Small intestine (tissue), 7 donors: ENCODE results near the gene BPIFB2. TPM values are rescaled to one million over a fixed set of nuclear protein-coding genes. Genes with fewer than 3 reads are reported as not detected.

ENCODE experiments used
- DNase-seq, 2 donors: peaks; one replicate each; pipeline versions ENCODE4 v3.0.0 to v3.0.0-alpha.2; 2013
- FAIRE-seq: peaks from 2 replicates; lab custom pipeline; 2012; peaks lifted over from hg19 to GRCh38; lab: Jason Lieb, UNC
- H3K27ac ChIP-seq, 3 donors: one replicate each; pipeline ENCODE4 v1.5.1; 2013; ENCODE audit warnings: low read length in 2 of 3, mild to moderate bottlenecking in 2 of 3, control low read depth in 1 of 3, inconsistent platforms in 1 of 3, low read depth in 1 of 3, moderate library complexity in 1 of 3
- H3K27me3 ChIP-seq, 3 donors: one replicate each; pipeline ENCODE4 v1.6.1; 2013; ENCODE audit warnings: low read length in 3 of 3, inconsistent platforms in 1 of 3; ENCODE audit not compliant: control insufficient read depth in 3 of 3, insufficient read depth in 3 of 3
- H3K36me3 ChIP-seq, 3 donors: one replicate each; pipeline ENCODE4 v1.6.1; 2013; ENCODE audit warnings: low read length in 3 of 3, inconsistent platforms in 1 of 3, low read depth in 1 of 3, mild to moderate bottlenecking in 1 of 3, moderate library complexity in 1 of 3; ENCODE audit not compliant: control insufficient read depth in 3 of 3, insufficient read depth in 2 of 3
- H3K4me1 ChIP-seq, 3 donors: one replicate each; pipeline ENCODE4 v1.6.1; 2013; ENCODE audit warnings: low read length in 2 of 3, inconsistent platforms in 1 of 3, low read depth in 1 of 3, mild to moderate bottlenecking in 1 of 3, moderate library complexity in 1 of 3; ENCODE audit not compliant: control insufficient read depth in 3 of 3, insufficient read depth in 2 of 3
- H3K4me3 ChIP-seq, 3 donors: one replicate each; pipeline ENCODE4 v1.5.1; 2013; ENCODE audit warnings: low read length in 3 of 3, control low read depth in 1 of 3, inconsistent platforms in 1 of 3, low read depth in 1 of 3, mild to moderate bottlenecking in 1 of 3, moderate library complexity in 1 of 3
- H3K9me3 ChIP-seq, 2 donors: one replicate each; pipeline ENCODE4 v1.6.1; 2013; ENCODE audit warnings: low read depth in 1 of 2, low read length in 1 of 2; ENCODE audit not compliant: control insufficient read depth in 2 of 2, insufficient read depth in 1 of 2
- WGBS, 3 donors: extraction: QIAGEN DNeasy Blood & Tissue Kit; methylation state at CpG; one replicate each; pipeline ENCODE4 v1.1.7; 2013; 5-methylcytosine and 5-hydroxymethylcytosine counted together
- polyA plus RNA-seq, 4 donors: library from polyadenylated mRNA; stranded (reverse) in 3 of 4; unstranded in 1 of 4; fragments of 200-250 nt in 3 of 4; fragments of 120-200 nt in 1 of 4; gene quantifications; one replicate each; pipeline versions ENCODE4 v1.2.1 to v1.2.3, GENCODE V29; 2013
- donor health status: healthy with polysubstance abuse.
- donor health status: control.
- donor health status: control.
- donor health status: Bipolar disorder and iron deficiency.
- donor health status: healthy.

BPIFB2 gene
- polyA plus RNA-seq, 4 donors, result not detected

DNA sequence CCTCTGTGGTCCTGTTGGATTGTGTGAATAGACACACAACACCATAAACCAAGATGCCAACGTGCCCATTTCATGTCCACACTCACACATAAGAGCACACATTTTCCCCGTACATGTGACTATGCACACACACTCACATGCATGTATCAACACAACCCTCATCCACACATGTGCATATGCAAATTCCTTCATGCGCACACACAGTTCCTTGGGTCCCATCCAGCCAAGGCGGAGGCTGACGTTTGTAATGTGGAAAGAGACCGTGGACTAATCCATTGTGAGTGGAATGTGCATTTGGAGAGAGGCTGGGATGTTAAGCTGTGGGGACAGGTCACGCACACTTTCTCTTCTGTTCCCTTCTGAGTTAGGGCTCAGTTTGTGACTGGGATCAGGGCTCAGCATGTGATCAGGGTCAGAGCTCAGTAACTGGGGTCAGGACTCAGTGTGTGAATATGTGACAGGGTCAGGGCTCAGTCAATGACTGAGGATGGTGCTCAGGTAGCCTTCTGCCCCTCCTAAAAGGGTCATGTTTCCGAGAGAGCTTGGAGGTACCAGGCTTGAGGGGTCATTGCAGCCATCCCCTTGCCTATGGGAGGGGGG, 628 bp upstream of the BPIFB2 start:
- no peak overlapping the region for H3K27ac ChIP-seq
- no peaks in the 10 kb centered on the region for H3K36me3 ChIP-seq
- WGBS, 3 donors, result 76 to 87% (median 86%) methylated on average over 8 of the region's 8 CpGs
- H3K9me3 ChIP-seq, result peaks cover 0 to 4% of the 10 kb centered on the region in 2 donors
- no peaks in the 10 kb centered on the region for H3K27me3 ChIP-seq
- H3K4me3 ChIP-seq, result no peak overlapping the region
- no peak for DNase-seq
- no peak for FAIRE-seq
- H3K4me1 ChIP-seq, result no peaks in the 10 kb centered on the region

DNA sequence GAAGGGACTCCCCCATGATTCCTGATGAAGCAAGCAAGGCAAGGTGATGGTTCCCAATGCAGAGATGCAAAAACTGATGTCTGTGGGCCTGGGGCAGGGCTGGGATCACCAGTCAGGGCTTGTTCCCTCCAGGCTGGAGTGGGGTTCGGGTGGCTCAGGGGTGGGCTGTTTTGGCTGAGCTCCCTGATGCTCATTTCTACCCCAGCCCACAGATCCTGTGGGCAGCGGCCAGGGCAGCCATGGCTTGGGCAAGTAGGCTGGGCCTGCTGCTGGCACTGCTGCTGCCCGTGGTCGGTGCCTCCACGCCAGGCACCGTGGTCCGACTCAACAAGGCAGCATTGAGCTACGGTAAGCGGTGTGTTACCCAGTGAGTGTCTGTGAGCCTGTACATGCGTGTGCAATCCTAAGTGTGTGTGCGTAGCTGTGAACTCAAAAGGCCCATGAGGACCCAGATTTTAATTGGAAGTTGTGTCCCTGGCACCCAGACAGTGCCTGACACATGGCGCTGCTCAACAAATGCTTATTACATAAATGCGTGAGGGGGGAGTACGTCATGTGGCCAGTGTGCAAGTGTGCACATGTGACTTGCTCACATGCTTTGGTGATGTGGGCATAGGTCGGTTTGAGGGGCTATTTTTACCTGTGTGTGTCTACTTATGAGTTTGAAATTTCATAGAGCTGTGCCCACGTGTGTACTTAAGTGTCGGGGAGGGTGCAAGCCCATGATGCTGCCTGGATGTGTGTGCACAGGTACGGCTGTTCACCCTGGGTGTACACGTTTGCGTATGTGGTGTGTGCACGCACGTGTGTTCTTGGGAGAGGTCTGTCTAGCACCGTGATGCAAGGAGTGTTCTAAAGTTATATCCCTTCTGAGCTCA, 1.1 kb downstream of the BPIFB2 start:
- 80 to 85% (median 82%) methylated on average over 23 of the region's 23 CpGs for WGBS, 3 donors
- DNase-seq, result no peak
- Histone ChIP-seq H3K36me3 (no peaks in the 10 kb centered on the region), H3K27ac (no peak overlapping the region), H3K27me3 (peaks cover 0 to 3% (median 0%) of the 10 kb centered on the region in 3 donors), H3K4me1 (no peaks in the 10 kb centered on the region), H3K9me3 (peaks cover 0 to 4% of the 10 kb centered on the region in 2 donors), H3K4me3 (no peak overlapping the region)
- FAIRE-seq, result no peak

DNA sequence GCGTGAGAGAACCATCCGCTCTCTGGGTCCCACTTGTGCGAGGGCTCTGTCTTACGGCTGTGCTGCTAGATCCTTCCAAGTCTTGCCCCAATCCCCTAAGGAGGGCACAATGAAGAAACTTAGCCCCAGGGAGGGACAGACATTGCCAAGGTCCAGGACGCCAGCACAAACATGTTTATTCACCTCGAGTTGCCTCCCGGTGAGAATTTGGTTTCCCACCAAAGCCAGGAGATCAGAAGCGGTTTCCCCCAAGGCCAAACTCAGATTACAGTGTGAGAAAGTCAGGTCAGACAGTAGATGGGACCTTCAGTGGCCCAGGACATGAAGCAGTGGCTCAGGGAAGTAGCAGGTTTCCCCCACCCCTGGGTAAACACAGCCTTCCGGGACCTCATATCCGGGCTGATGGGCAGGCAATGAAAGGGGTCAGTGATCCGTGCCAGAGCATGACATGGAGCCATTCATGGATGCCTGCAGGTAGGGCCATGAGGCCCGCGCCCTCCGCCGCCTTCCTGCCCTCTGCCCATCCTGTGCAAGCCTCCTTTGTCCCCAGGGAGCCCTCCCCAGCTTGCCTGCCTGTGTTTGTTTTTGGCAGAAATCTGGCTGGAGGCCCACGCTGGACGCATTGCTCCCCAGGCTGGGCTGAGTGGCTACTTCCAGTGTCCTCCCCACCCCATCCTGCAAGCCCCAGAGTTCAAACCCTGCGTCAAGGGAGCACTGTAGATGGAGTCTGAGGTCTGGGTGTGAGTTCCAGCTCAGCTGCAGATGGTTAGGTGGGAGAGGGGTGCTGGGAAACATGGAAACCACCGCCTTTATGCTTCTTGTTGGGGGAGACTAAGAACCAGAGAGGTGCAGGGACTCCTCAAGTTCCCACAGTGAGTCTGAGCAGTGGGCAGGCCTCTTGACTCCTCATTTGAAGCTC, 2.0 kb downstream of the BPIFB2 start:
- Histone ChIP-seq H3K4me1 (no peaks in the 10 kb centered on the region), H3K27me3 (peaks cover 0 to 3% (median 0%) of the 10 kb centered on the region in 3 donors), H3K4me3 (no peak overlapping the region), H3K27ac (no peak overlapping the region), H3K36me3 (no peaks in the 10 kb centered on the region), H3K9me3 (peaks cover 0 to 4% of the 10 kb centered on the region in 2 donors)
- FAIRE-seq (no peak), DNase-seq (no peak)
- 54 to 61% (median 60%) methylated on average over 19 of the region's 19 CpGs for WGBS, 3 donors

DNA sequence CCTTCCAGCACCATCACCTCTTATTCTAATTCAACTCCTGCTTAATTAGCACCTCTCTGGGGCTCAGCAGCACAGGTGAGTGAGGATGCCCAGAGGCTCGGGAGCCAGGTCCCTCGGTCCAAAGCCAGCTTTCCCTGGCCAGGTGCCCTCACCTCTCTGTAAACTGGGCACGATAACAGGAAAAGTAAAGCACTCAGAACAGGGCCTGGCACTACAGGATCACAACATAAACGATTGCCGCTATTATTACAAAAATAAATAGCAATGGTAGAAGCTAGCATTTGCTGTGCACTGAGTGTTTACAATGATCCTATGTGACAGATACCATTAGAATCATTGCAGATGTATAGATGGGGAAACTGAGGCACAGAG, 2.6 kb downstream of the BPIFB2 start:
- DNase-seq (no peak), FAIRE-seq (no peak)
- peaks cover 0 to 3% (median 0%) of the 10 kb centered on the region in 3 donors for H3K27me3 ChIP-seq

DNA sequence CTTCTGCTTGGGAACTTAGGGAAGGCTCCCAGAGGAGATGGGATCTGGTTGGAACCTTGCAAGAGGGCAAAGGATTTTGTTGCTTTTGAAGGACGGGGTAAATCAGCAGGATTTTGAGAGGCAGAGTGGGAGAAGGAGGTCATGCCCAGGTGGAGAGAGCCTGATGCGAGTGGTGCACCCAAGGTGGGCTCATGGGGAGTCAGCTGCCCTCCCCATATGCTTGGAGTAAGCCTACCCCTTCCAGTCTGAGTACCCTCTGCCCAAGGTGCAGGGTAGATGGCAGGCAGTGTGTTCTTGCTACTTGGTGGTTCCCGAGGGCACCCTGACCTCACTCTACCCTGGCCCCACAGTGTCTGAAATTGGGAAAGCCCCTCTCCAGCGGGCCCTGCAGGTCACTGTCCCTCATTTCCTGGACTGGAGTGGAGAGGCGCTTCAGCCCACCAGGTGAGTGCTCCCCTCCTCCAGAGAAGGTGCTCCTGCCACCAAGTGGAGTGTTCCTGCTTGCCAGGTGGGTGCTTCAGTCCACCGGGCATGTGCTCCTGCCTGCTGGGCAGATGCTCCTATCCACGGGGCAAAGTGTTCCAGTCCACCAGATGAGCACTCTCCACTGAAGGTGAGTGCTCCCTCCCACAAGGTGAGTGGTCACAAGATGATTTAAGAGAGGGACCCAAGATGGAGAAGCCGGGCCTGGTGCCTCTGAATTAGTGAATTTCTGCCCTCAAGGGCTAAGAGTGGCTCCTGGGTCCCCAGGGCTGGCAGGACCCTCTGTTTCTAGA, 3.4 kb downstream of the BPIFB2 start:
- DNase-seq (no peak), FAIRE-seq (no peak)
- Histone ChIP-seq H3K9me3 (no peaks in the 10 kb centered on the region), H3K36me3 (no peaks in the 10 kb centered on the region), H3K4me1 (no peaks in the 10 kb centered on the region), H3K27ac (no peak overlapping the region), H3K27me3 (peaks cover 0 to 3% (median 0%) of the 10 kb centered on the region in 3 donors), H3K4me3 (no peak overlapping the region)
- WGBS, 3 donors, result 57 to 80% (median 68%) methylated on average over 8 of the region's 8 CpGs

More for the DNA sequence above, 2.6 kb downstream of the BPIFB2 start:
- no peaks in the 10 kb centered on the region for H3K4me1 ChIP-seq
- no peak overlapping the region for H3K27ac ChIP-seq
- 65 to 74% (median 70%) methylated on average over 5 of the region's 5 CpGs for WGBS, 3 donors
- H3K9me3 ChIP-seq, result peaks cover 0 to under 1% of the 10 kb centered on the region in 2 donors
- H3K4me3 ChIP-seq, result no peak overlapping the region
- no peaks in the 10 kb centered on the region for H3K36me3 ChIP-seq

DNA sequence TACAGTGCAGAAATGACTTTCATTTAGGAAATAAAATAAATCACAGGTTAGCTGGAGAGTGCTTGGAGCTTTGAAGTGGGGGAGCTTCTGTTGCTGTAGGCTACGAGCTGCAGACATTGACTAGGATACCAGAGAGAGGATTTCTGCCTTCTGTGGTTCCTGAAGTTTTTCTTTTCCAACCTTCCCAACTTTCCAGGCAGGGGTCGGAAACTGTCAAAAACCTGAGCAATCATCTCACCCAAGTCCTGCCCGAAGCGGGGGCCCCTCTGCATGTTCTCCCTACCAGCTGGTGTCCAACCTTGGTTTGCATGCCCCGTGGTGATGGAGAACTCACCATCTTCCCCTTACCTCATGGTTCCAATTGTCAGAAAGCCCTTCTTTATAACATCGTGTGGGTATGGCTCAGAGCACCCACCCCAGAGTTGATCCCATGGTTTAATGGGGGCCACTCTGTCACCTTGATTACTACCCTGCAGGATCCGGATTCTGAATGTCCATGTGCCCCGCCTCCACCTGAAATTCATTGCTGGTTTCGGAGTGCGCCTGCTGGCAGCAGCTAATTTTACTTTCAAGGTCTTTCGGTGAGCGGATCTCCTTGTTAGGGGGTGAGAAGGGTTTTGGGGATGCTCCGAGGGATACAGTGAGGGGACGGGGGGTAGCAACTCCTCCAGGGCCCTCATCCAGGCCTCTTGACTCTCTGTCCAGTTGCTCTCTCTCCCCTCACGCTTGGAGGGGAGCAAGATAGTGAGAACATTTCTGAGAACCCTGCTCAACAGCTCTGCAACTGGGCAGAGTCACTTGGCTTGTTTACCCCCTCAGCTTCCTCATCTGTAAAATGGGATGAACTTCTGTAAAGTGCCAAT, 5.1 kb downstream of the BPIFB2 start:
- Histone ChIP-seq H3K27me3 (peaks cover 0 to 3% (median 0%) of the 10 kb centered on the region in 3 donors), H3K36me3 (no peaks in the 10 kb centered on the region), H3K27ac (no peak overlapping the region), H3K4me1 (no peaks in the 10 kb centered on the region), H3K9me3 (no peaks in the 10 kb centered on the region), H3K4me3 (no peak overlapping the region)
- FAIRE-seq, result no peak
- 76 to 80% (median 80%) methylated on average over 15 of the region's 15 CpGs for WGBS, 3 donors
- DNase-seq, result no peak

DNA sequence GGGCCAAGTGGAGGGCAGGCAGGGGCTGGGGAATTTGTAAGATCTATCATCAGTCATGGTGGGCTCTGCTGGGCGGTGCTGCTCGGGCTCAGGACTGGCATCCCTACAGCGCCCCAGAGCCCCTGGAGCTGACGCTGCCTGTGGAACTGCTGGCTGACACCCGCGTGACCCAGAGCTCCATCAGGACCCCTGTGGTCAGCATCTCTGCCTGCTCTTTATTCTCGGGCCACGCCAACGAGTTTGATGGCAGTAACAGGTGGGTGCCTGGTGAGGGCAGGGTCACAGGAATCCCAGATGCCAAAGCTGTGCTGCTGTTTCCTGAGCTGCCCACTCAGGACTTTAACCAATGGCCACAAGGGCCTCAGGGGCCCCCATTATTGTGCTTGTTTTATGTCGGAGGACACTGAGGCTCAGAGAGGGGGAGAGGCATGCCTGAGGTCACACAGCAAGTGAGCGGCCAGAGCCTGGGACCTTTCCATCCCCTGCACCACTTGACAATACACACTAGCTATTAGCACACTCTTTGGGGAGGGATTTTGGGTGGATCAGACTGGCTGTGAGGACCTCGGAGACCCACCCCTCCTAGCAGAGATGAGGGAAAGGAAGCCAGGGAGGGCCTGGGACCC, 6.3 kb downstream of the BPIFB2 start:
- DNase-seq (no peak), FAIRE-seq (no peak)
- Histone ChIP-seq H3K27ac (no peak overlapping the region), H3K4me1 (no peaks in the 10 kb centered on the region), H3K4me3 (no peak overlapping the region), H3K27me3 (peaks cover 0 to 3% (median 0%) of the 10 kb centered on the region in 3 donors), H3K36me3 (no peaks in the 10 kb centered on the region), H3K9me3 (no peaks in the 10 kb centered on the region)
- WGBS, 3 donors, result 51 to 75% (median 70%) methylated on average over 8 to 12 of the region's 12 CpGs
